Activated naive CD4-positive, alpha-beta T cell treated with anti-CD3 and anti-CD28 coated beads, Interleukin-2, amount 10 ng/mL, durations not matched to agents 7 days and 5 days (primary cell): ENCODE measurements around the gene ANKRD33.

ENCODE experiments used
- CTCF ChIA-PET: fragments of 350-600 bp; sonication (Branson Sonifier 250); formaldehyde crosslinking; loops from one replicate; lab custom pipeline; 2021; ENCODE audit warnings: antibody characterized with exemption; lab: Charles Lee
- DNase-seq: peaks from one replicate; pipeline ENCODE4 v3.0.0-alpha.2; 2020
- H3K27ac Mint-ChIP-seq: one replicate; pipeline ENCODE4 v1.8.0; 2021; ENCODE audit warnings: mild to moderate bottlenecking, moderate library complexity, mixed read lengths
- H3K27me3 Mint-ChIP-seq: one replicate; pipeline ENCODE4 v1.8.0; 2021; ENCODE audit warnings: mild to moderate bottlenecking, mixed read lengths
- H3K36me3 Mint-ChIP-seq: one replicate; pipeline ENCODE4 v1.8.0; 2021; ENCODE audit warnings: mixed read lengths
- H3K4me1 Mint-ChIP-seq: one replicate; pipeline ENCODE4 v1.8.0; 2021; ENCODE audit warnings: mixed read lengths
- H3K4me3 Mint-ChIP-seq: one replicate; pipeline ENCODE4 v1.8.0; 2021; ENCODE audit warnings: mild to moderate bottlenecking, moderate library complexity, mixed read lengths
- H3K9me3 Mint-ChIP-seq: one replicate; pipeline ENCODE4 v1.8.0; 2021; ENCODE audit warnings: mixed read lengths

The ANKRD33 gene

DNA sequence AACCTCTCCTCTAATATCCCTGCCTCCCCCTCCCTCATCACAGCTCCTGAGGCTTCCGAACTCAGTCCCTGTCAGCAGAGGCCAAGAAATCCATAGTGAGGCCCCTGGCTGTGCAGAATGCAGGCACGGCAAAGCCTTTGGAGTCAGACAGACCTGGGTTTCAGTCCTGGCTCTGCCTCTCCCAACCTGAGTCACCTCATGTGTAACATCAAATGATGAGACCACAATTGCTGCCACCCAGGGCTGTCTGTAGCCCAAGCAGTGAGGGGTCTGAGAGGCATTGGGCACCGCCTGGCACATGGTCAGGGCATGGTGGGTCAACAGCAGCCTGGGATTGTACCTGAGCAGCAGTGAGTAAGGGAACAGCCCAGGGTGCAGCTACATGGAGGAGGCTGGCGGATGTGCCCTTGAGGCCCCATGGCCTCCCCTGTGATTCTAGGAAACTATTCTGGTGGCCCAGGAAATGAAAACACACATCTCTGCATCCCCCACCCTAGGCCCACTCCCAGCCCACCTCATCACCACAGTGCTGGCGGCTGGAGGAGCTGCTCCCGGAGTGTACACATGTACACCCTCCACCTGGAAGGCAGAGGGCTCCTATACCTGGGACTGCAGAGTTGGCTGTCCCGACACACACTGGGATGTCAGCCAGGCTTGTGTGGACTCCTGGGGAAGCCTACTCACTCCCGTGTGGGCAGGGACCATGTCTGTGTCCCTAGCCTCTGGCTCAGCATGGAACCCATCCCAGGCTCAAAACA lies 7.7 kb downstream of the ANKRD33 start:
- DNase-seq, result no peak
- CTCF ChIA-PET, result interaction anchor here (2.2 kb wide), 1 partner anchor 27 kb away, joined by 5 read pairs; no protein-coding TSS in a partner anchor
- no peaks in the 10 kb centered on the region for H3K9me3 Mint-ChIP-seq
- H3K36me3 Mint-ChIP-seq, result no peaks in the 10 kb centered on the region
- no peak overlapping the region for H3K27ac Mint-ChIP-seq
- peaks cover 34% of the 10 kb centered on the region for H3K27me3 Mint-ChIP-seq
- H3K4me3 Mint-ChIP-seq, result no peak overlapping the region
- no peaks in the 10 kb centered on the region for H3K4me1 Mint-ChIP-seq

DNA sequence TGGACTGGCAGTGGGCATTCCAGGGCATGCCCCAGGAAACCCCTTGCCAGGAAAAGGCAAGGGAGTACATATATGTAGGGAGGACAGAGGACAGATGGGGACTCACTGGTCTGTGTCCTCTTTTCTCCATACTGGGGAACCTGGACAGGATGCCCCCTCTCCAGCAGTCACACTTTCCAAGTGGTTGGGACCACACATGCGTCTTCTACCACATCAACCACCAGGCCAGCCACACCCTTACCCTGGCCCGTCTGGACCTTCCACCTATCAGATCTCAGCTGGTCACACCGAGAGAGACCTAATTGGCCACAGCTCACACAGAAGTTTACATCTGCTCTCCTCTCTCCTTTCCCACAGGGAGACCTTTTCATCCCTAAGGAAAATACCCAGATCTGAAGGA lies 8.3 kb downstream of the ANKRD33 start:
- CTCF ChIA-PET, result no interaction called here
- DNase-seq, result no peak

DNA sequence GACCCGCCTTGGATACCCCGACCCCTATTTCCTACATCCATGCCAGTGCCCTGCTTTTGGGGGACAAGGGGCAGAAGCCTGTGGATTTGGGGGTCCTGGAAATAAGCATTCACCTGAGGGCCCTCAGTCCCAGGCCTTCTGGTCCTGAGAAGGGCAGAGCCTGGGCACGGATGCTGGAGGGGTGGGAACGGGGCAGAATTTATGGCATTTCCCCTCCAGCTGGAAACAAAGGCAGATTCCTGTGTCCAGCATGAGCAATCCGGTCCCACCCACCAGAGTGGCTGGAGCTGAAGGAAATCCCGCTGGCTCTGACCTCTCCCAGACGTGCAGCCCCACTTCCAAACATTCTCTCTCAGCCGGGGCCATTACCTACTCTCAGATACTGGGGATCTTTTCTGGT lies 9.3 kb downstream of the ANKRD33 start:
- Mint-ChIP-seq H3K4me3 (no peak overlapping the region), H3K9me3 (no peaks in the 10 kb centered on the region), H3K27ac (no peak overlapping the region), H3K4me1 (no peaks in the 10 kb centered on the region), H3K36me3 (no peaks in the 10 kb centered on the region), H3K27me3 (peaks cover 34% of the 10 kb centered on the region)
- CTCF ChIA-PET, result no interaction called here
- DNase-seq, result no peak

More for the DNA sequence above, 8.3 kb downstream of the ANKRD33 start:
- Mint-ChIP-seq H3K27ac (no peak overlapping the region), H3K4me1 (no peaks in the 10 kb centered on the region), H3K27me3 (peaks cover 34% of the 10 kb centered on the region), H3K9me3 (no peaks in the 10 kb centered on the region), H3K4me3 (no peak overlapping the region), H3K36me3 (no peaks in the 10 kb centered on the region)

DNA sequence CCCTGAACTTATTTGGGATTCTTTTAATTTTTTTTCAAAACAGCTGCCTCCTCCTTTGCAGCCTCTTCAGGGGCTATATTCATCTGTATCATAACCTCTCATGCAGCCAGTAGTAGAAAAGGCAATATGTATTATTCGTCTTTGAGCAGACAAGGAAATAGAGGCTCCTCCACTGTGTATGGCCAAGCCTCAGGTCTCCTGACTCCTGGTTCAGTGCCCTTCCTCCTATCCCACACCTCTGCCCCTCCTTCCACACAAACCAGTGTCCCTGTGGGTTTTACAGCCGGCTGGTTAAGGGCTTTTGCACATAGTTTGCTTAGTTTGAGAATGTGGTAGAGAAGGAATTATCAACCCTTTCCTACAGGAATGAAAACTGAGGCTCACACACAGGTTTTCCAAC lies 10.6 kb downstream of the ANKRD33 start:
- Mint-ChIP-seq H3K4me1 (no peaks in the 10 kb centered on the region), H3K9me3 (no peaks in the 10 kb centered on the region), H3K27me3 (peaks cover 34% of the 10 kb centered on the region), H3K36me3 (no peaks in the 10 kb centered on the region), H3K4me3 (no peak overlapping the region), H3K27ac (no peak overlapping the region)
- DNase-seq, result no peak
- CTCF ChIA-PET, result no interaction called here

DNA sequence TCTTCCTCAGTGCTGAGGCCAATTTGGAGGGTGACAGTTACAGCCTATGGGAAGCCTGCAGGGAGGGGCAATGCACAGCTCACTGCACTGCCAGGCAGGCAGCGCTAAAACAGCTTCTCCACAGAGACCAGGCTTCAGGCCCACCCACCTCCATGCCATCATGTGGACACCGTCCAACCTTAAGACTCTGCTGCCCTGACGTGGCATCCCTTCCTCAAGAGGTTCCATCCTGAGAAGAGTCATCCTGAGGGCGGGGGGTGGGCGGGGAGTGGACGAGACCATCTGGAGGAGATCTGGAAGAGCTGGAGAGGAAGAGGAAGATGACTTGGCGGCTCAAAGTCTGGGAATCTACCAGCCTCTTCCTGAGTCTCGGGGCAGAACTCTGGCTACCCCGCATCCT lies 11.0 kb downstream of the ANKRD33 start:
- CTCF ChIA-PET, result no interaction called here
- DNase-seq, result no peak
- no peaks in the 10 kb centered on the region for H3K9me3 Mint-ChIP-seq
- H3K36me3 Mint-ChIP-seq, result no peaks in the 10 kb centered on the region
- no peak overlapping the region for H3K27ac Mint-ChIP-seq
- H3K4me3 Mint-ChIP-seq, result no peak overlapping the region
- no peaks in the 10 kb centered on the region for H3K4me1 Mint-ChIP-seq
- peaks cover 34% of the 10 kb centered on the region for H3K27me3 Mint-ChIP-seq

DNA sequence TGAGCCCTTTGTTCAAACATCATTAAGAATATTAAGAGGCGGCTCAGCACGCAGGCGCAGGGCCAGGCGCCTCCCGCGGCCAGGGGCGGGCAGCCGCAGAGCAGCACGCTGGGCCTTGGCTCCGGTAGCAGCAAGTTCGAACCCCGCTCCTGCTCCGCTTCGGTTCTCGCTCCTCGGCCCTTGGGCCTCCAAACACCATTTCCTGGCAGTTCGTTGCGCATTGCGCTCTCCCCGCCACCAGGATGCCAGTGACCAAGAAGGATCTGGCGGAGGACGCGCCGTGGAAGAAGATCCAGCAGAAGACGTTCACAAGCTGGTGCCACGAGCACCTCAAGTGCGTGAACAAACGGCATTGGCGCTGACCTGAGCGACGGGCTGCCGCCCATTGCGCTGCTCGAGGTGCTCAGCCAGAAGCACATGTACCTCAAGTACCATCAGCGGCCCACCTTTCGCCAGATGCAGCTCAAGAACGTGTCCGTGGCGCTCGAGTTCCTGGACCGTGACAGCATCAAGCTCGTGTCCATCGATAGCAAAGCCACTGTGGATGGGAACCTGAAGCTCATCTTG lies 12.5 kb downstream of the ANKRD33 start:
- no peak for DNase-seq
- Mint-ChIP-seq H3K4me1 (no peaks in the 10 kb centered on the region), H3K27me3 (peaks cover 33% of the 10 kb centered on the region), H3K4me3 (no peak overlapping the region), H3K36me3 (no peaks in the 10 kb centered on the region), H3K27ac (no peak overlapping the region), H3K9me3 (no peaks in the 10 kb centered on the region)
- CTCF ChIA-PET, result no interaction called here

DNA sequence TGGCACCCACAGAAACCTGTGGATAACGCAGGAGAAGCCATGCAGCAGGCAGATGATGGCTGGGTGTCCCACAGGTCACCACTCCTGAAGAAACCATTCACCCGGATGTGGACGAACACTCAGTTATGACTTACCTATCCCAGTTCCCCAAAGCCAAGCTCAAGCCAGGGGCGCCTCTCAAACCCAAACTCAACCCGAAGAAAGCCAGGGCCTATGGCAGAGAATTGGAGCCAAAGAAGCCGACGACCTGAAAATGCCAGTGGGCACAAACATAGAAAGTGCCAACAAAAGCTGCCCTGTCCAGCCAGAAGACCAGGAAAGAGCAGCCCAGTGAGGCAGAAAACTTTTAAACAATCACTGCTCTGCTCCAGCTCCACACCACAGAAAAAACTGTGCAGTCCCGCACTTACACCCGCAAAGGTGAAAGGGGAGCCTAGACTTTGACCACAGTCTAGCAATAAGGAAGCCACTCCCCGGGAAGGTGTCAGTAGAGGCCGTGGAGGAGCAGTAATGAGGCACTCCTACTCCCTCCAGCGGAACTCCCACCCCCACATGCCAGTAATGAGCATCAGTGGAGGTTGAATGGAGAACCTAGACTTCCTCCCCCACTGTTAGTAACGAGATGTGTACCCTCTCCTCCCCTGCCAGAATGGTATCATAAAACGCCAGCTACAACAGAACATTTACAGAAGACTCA lies 13.4 kb downstream of the ANKRD33 start:
- H3K36me3 Mint-ChIP-seq, result no peaks in the 10 kb centered on the region
- CTCF ChIA-PET, result no interaction called here
- no peaks in the 10 kb centered on the region for H3K4me1 Mint-ChIP-seq

DNA sequence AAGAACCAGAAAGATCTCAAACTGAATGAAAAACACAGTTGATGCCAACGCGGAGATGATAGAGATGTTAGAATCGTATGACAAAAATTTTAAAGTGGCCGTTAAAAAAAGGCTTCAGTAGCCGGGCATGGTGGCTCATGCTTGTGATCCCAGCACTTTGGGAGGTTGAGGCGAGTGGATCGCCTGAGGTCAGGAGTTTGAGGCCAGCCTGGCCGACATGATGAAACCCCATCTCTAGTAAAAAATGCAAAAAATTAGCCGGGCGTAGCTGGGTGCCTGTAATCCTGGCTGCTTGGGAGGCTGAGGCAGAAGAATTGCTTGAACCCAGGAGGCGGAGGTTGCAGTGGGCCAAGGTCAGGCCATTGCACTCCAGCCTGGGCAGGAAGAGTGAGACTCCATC lies 14.0 kb downstream of the ANKRD33 start:
- DNase-seq, result no peak
- Mint-ChIP-seq H3K9me3 (no peaks in the 10 kb centered on the region), H3K27ac (no peak overlapping the region), H3K36me3 (no peaks in the 10 kb centered on the region), H3K4me1 (no peaks in the 10 kb centered on the region), H3K27me3 (peaks cover 32% of the 10 kb centered on the region), H3K4me3 (no peak overlapping the region)
- CTCF ChIA-PET, result no interaction called here

More for the DNA sequence above, 13.4 kb downstream of the ANKRD33 start:
- Mint-ChIP-seq H3K9me3 (no peaks in the 10 kb centered on the region), H3K4me3 (no peak overlapping the region), H3K27ac (no peak overlapping the region), H3K27me3 (peaks cover 32% of the 10 kb centered on the region)
- no peak for DNase-seq

DNA sequence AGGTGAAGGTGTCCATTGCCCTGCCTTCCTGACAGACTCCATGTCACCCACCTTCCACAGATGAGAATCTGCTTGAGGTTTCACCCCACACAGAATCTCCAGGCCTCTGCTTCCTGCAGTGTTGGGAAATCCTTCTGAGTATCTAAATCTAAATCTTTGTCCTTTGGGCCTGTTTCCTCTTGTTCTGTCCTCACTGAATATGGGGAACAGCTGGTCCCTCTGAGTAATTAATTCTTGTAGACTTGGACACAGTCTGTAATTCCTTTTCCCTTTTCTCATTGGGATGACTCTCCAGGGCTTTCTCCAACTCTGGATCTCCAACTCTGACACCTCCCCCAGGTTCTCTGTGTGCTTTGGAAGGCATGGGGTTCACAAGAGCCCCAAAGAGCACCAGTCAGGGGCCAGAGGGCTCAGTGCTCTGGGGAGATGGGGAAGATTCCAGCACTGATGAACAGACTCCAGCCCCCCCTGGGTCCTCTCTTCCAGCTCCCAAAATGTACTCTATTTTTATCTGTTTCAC lies 17.1 kb downstream of the ANKRD33 start:
- no peaks in the 10 kb centered on the region for H3K9me3 Mint-ChIP-seq
- no peaks in the 10 kb centered on the region for H3K36me3 Mint-ChIP-seq
- H3K27ac Mint-ChIP-seq, result no peak overlapping the region
- CTCF ChIA-PET, result interaction anchor here (0.5 to 1.3 kb wide), 2 partner anchors 120 to 383 kb away, joined by 3 read pairs; no protein-coding TSS in a partner anchor
- no peak overlapping the region for H3K4me3 Mint-ChIP-seq
- peaks cover 2% of the 10 kb centered on the region for H3K4me1 Mint-ChIP-seq
- peaks cover 49% of the 10 kb centered on the region for H3K27me3 Mint-ChIP-seq
- DNase-seq, result no peak

DNA sequence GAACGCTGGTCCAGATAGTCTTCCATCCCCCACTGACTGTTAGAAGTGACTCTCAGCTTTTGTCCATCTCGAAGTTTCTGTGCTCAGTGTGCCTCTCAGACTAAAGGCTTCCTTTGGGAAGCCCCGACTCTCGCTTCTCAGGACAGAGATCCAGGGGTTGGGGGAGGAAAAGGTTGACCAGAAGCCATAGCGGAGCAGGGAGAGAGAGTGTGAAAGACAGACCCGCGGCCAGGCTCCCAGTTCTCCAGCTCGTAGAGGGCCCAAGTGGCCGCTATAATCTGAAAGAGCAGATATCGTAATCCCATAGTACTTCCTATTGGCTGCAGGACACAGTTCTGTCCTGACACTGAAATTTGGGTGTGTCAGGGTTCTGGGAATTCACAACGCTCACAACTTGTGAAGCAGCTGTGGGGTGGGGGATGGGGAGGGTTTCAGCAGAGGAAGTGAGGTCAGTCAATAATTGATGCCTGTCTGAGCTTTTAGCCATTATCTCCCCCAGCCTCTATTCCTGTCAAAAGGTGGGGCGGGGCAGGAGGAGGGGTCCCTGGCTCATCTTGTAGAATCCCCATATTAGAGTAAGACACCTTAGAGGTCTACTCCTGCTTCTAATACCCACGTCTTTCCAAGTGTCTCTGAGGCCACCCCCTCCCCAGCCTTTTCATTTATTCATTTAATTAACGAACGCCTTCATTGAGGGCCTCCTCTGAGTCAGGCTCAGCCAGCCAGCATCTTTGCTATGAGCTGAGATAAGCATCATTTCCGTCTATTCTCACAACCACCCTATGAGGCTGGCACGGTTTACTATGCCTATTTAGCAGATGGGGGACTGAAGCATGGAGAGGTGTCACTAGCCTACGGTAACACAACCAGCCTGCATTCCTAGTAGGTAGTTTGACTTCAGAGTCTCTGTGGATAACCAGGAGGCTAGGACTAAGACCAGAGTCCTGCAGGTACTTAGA lies 17.8 kb downstream of the ANKRD33 start:
- CTCF ChIA-PET, result interaction anchor here (1.0 to 1.3 kb wide), 2 partner anchors 16 to 120 kb away, joined by 3 read pairs; no protein-coding TSS in a partner anchor
- Mint-ChIP-seq H3K4me3 (no peak overlapping the region), H3K27ac (no peak overlapping the region), H3K27me3 (peaks cover 56% of the 10 kb centered on the region), H3K4me1 (peaks cover 2% of the 10 kb centered on the region), H3K9me3 (no peaks in the 10 kb centered on the region), H3K36me3 (no peaks in the 10 kb centered on the region)
- no peak for DNase-seq

DNA sequence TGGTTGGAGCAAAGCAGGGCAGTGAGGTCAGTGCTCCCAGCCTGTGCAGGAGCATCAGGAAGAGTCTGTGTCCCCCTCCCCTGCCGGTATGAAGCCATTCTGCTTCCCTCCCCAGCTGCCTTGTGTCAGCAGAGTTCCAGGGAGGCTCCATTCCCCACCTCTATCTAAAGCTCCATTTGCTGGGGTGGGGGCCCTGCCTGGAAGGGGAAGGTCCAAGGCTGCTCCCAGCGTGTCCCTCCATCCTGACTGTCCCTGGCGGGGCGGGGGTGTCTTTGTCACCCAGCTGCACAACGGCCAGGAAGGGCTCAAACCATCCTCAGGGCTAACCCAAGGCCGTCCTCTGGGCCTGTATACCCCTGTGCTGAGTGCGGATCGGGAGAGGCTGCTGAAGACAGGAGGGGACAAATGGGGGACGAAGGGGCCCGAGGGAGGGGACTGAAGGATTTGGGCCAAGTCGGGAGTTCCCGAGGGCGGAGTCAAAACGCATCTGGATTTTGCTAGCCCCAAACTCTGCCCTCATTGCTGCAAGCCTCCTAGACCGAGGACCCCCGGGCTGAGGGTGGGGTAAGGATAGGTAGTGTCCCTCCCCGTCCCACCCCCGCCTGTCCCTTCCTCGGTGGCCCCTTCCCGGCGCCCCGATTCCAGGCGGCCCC lies 18.7 kb downstream of the ANKRD33 start:
- no peak overlapping the region for H3K27ac Mint-ChIP-seq
- peaks cover 64% of the 10 kb centered on the region for H3K27me3 Mint-ChIP-seq
- H3K36me3 Mint-ChIP-seq, result no peaks in the 10 kb centered on the region
- CTCF ChIA-PET, result interaction anchor here (1.0 to 1.3 kb wide), 2 partner anchors 15 to 119 kb away, joined by 3 read pairs; no protein-coding TSS in a partner anchor
- H3K4me3 Mint-ChIP-seq, result no peak overlapping the region
- DNase-seq, result no peak
- peaks cover 2% of the 10 kb centered on the region for H3K4me1 Mint-ChIP-seq
- no peaks in the 10 kb centered on the region for H3K9me3 Mint-ChIP-seq

DNA sequence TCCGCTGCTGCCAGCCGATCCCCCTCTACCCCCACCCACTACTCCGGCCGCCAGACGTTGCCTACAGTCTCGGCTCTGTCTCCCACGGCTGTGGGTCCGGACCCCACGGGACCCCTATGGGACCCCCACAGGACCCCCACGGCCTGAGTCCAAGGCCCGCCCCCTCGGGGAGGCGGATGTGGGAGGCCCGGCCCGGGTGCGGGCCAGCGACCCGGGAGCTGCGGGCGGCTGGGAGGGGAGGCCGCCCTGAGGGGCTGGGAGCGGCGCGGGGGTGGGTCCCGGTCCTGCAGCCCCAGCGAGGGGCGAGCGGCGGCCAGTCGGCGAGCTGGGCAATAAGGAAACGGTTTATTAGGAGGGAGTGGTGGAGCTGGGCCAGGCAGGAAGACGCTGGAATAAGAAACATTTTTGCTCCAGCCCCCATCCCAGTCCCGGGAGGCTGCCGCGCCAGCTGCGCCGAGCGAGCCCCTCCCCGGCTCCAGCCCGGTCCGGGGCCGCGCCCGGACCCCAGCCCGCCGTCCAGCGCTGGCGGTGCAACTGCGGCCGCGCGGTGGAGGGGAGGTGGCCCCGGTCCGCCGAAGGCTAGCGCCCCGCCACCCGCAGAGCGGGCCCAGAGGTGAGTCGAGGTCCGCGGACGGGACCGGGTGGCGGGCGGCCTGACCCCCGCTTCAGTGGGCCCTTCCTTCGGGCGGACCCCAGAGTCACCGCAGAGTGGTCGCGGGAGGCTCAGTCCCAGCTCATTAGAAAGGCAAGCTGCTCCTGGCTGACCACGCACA lies 19.4 kb downstream of the ANKRD33 start, which contains the start of gene ACVRL1:
Gene ACVRL1, plus strand, starts transcription at position 422 of the 773 bp plus-strand sequence. CDS start 4,971 bp downstream, outside the sequence.
- CTCF ChIA-PET, result interaction anchor here (1.2 to 1.6 kb wide), 2 partner anchors 14 to 118 kb away, joined by 3 to 4 read pairs; no protein-coding TSS in a partner anchor
- DNase-seq, result no peak
- H3K4me1 Mint-ChIP-seq, result peaks cover 2% of the 10 kb centered on the region
- H3K36me3 Mint-ChIP-seq, result no peaks in the 10 kb centered on the region
- H3K4me3 Mint-ChIP-seq, result no peak within 1 kb of the TSS
- no peaks in the 10 kb centered on the region for H3K9me3 Mint-ChIP-seq
- H3K27me3 Mint-ChIP-seq, result peaks cover 71% of the 10 kb centered on the region
- no peak within 1 kb of the TSS for H3K27ac Mint-ChIP-seq
